T-cell (primary cell): ENCODE measurements around the gene TSC2. TPM values are rescaled to one million over a fixed set of nuclear protein-coding genes. Genes with fewer than 3 reads are reported as not detected.
"Not testable (repeated sequence)": the region's sequence is repeated elsewhere in the genome, so short reads cannot be mapped to it uniquely, and the experiment has no call there.

Experiments used
- ATAC-seq, 4 experiments: fragments of 200-7000 bp in 3 of 4; fragments of 150-1000 bp in 1 of 4; cut with Tn5 transposase; replicated peaks in 1 of 4; 1 replicate in 3 of 4; 2 replicates in 1 of 4; pipeline ENCODE4 v1.10.0; 2021; ENCODE audit warnings: moderate library complexity in 3 of 4, mild to moderate bottlenecking in 2 of 4, moderate number of reproducible peaks in 1 of 4
- CTCF ChIA-PET, 2 donors: fragments of 300-600 bp; sonication (Branson Sonifier 250); formaldehyde crosslinking; loops; one replicate each; lab custom pipeline; 2022; ENCODE audit warnings: antibody characterized with exemption in 2 of 2; lab: Charles Lee
- POLR2A ChIA-PET, 2 donors: fragments of 300-600 bp; sonication (Branson Sonifier 250); formaldehyde crosslinking; loops; one replicate each; lab custom pipeline; 2022; ENCODE audit warnings: antibody characterized with exemption in 2 of 2; lab: Charles Lee
- DNase-seq, 35 experiments: peaks; one replicate each; pipeline versions ENCODE4 v3.0.0 to v3.0.0-alpha.2; 2013 to 2023
- H3K27ac ChIP-seq: one replicate; pipeline ENCODE4 v1.5.1; 2013; ENCODE audit warnings: low read length
- H3K27me3 ChIP-seq, 2 experiments: replicated peaks in 1 of 2; 1 replicate in 1 of 2; 2 replicates in 1 of 2; pipeline versions ENCODE4 v1.6.1 to v1.7.0; 2013; ENCODE audit warnings: low read length in 1 of 2, mixed read lengths in 1 of 2; ENCODE audit not compliant: control insufficient read depth in 2 of 2, insufficient read depth in 2 of 2; ENCODE audit errors: extremely low read depth in 1 of 2
- H3K36me3 ChIP-seq, 2 donors: 1 replicate in 1 of 2; 2 replicates in 1 of 2; pipeline versions ENCODE4 v1.6.1 to v1.7.0; 2013; ENCODE audit warnings: low read length in 1 of 2; ENCODE audit not compliant: control insufficient read depth in 2 of 2, insufficient read depth in 1 of 2; ENCODE audit errors: extremely low read depth in 1 of 2
- H3K4me1 ChIP-seq, 2 experiments: 1 replicate in 1 of 2; 2 replicates in 1 of 2; pipeline versions ENCODE4 v1.6.1 to v1.7.0; 2013; ENCODE audit warnings: low read length in 2 of 2, mixed read lengths in 1 of 2; ENCODE audit not compliant: insufficient read depth in 2 of 2, control insufficient read depth in 1 of 2; ENCODE audit errors: extremely low read depth in 1 of 2
- H3K4me3 ChIP-seq, 2 donors: 1 replicate in 1 of 2; 2 replicates in 1 of 2; pipeline versions ENCODE4 v1.5.1 to v1.7.0; 2013; ENCODE audit warnings: mild to moderate bottlenecking in 2 of 2, low read length in 1 of 2, moderate library complexity in 1 of 2; ENCODE audit not compliant: control insufficient read depth in 1 of 2; ENCODE audit errors: extremely low read depth in 1 of 2
- H3K9me3 ChIP-seq: 2 replicates; pipeline ENCODE4 v1.7.0; 2013
- H3K27ac Mint-ChIP-seq, 2 donors: one replicate each; pipeline ENCODE4 v1.8.0; 2020 to 2021; ENCODE audit warnings: mild to moderate bottlenecking in 2 of 2, mixed read lengths in 2 of 2
- H3K27me3 Mint-ChIP-seq, 2 donors: one replicate each; pipeline ENCODE4 v1.8.0; 2021 to 2022; ENCODE audit warnings: mixed read lengths in 2 of 2
- H3K36me3 Mint-ChIP-seq: one replicate; pipeline ENCODE4 v1.8.0; 2021; ENCODE audit warnings: mixed read lengths
- H3K4me1 Mint-ChIP-seq, 3 donors: one replicate each; pipeline ENCODE4 v1.8.0; 2020 to 2022; ENCODE audit warnings: mixed read lengths in 3 of 3, mild to moderate bottlenecking in 1 of 3
- H3K4me3 Mint-ChIP-seq, 3 donors: one replicate each; pipeline ENCODE4 v1.8.0; 2020 to 2022; ENCODE audit warnings: mild to moderate bottlenecking in 3 of 3, mixed read lengths in 3 of 3, moderate library complexity in 3 of 3
- H3K9me3 Mint-ChIP-seq, 3 donors: one replicate each; pipeline ENCODE4 v1.8.0; 2020 to 2022; ENCODE audit warnings: mixed read lengths in 3 of 3
- WGBS: methylation state at CpG from one replicate; pipeline ENCODE4 v1.1.5; 2013; ENCODE audit warnings: missing lambda C conversion rate; ENCODE audit not compliant: insufficient coverage; 5-methylcytosine and 5-hydroxymethylcytosine counted together
- total RNA-seq, 35 experiments: library from RNA in 6 of 35; stranded (reverse) in 6 of 35; fragments of 120-200 nt in 1 of 35; gene quantifications; one replicate each; pipeline versions ENCODE4 v1.2.1 to v1.2.4 and lab custom pipeline; 2013 to 2026

TSC2 gene
- total RNA-seq, 5 donors from 2014 or later (not counting 1 experiment from before 2014, with no cell fraction given): 134 to 181 (median 161) TPM

- H3K4me3 ChIP-seq, ATAC-seq, H3K36me3 Mint-ChIP-seq, H3K27me3 ChIP-seq, POLR2A ChIA-PET, H3K4me1 ChIP-seq, DNase-seq, H3K4me1 Mint-ChIP-seq, CTCF ChIA-PET, H3K36me3 ChIP-seq, H3K27ac ChIP-seq, H3K4me3 Mint-ChIP-seq, H3K9me3 Mint-ChIP-seq, H3K27me3 Mint-ChIP-seq, H3K9me3 ChIP-seq, H3K27ac Mint-ChIP-seq: not testable (repeated sequence)
- 97% methylated on average over 46 of the region's 65 CpGs for WGBS
Observed at GRCh38 chr16:2111412-2112335, 63.9 kb downstream of the TSC2 start.

- H3K9me3 Mint-ChIP-seq, H3K36me3 ChIP-seq, H3K4me1 ChIP-seq, H3K36me3 Mint-ChIP-seq, ATAC-seq, H3K27ac ChIP-seq, H3K27me3 ChIP-seq, H3K27me3 Mint-ChIP-seq, H3K4me3 Mint-ChIP-seq, H3K4me3 ChIP-seq, POLR2A ChIA-PET, CTCF ChIA-PET, H3K4me1 Mint-ChIP-seq, H3K9me3 ChIP-seq, H3K27ac Mint-ChIP-seq, DNase-seq: not testable (repeated sequence)
- 91% methylated on average over 22 of the region's 30 CpGs for WGBS
Observed at GRCh38 chr16:2112539-2113106, 64.8 kb downstream of the TSC2 start.

GRCh38 chr16:2114225-2114624 lies 66.4 kb downstream of the TSC2 start:
- H3K9me3 ChIP-seq, ATAC-seq, H3K4me1 Mint-ChIP-seq, POLR2A ChIA-PET, H3K4me3 ChIP-seq, DNase-seq, CTCF ChIA-PET, H3K9me3 Mint-ChIP-seq, H3K4me3 Mint-ChIP-seq, H3K4me1 ChIP-seq, H3K36me3 Mint-ChIP-seq, H3K27me3 Mint-ChIP-seq, H3K27me3 ChIP-seq, H3K36me3 ChIP-seq, H3K27ac Mint-ChIP-seq, H3K27ac ChIP-seq: not testable (repeated sequence)
- WGBS: 95% methylated on average over 25 of the region's 26 CpGs

- H3K4me1 ChIP-seq, CTCF ChIA-PET, H3K4me1 Mint-ChIP-seq, H3K27ac ChIP-seq, H3K36me3 ChIP-seq, H3K9me3 ChIP-seq, H3K27ac Mint-ChIP-seq, H3K27me3 ChIP-seq, H3K27me3 Mint-ChIP-seq, H3K9me3 Mint-ChIP-seq, H3K36me3 Mint-ChIP-seq, H3K4me3 Mint-ChIP-seq, H3K4me3 ChIP-seq, POLR2A ChIA-PET, DNase-seq, ATAC-seq: not testable (repeated sequence)
- WGBS: 88% methylated on average over 6 of the region's 34 CpGs
Observed at GRCh38 chr16:2114885-2115590, 67.3 kb downstream of the TSC2 start.

- DNase-seq: no peak
- no peaks in the 10 kb centered on the region for H3K36me3 Mint-ChIP-seq
- H3K4me1 Mint-ChIP-seq: peaks cover 0 to 5% (median 0%) of the 10 kb centered on the region in 3 donors
- no peaks in the 10 kb centered on the region for H3K9me3 Mint-ChIP-seq
- no peak for ATAC-seq
- Histone ChIP-seq H3K27ac (no peak overlapping the region), H3K4me3 (no peak overlapping the region), H3K9me3 (no peaks in the 10 kb centered on the region), H3K4me1 (no peaks in the 10 kb centered on the region), H3K27me3 (no peaks in the 10 kb centered on the region), H3K36me3 (no peaks in the 10 kb centered on the region)
- ChIA-PET CTCF (no interaction called here), POLR2A (no interaction called here)
- H3K4me3 Mint-ChIP-seq: no peak overlapping the region
- no peak overlapping the region for H3K27ac Mint-ChIP-seq
- H3K27me3 Mint-ChIP-seq: no peaks in the 10 kb centered on the region
- no CpG with 5 or more reads among the region's 13 CpGs for WGBS
Observed at GRCh38 chr16:2115591-2115973, 67.8 kb downstream of the TSC2 start.

GRCh38 chr16:2116428-2116827 lies 68.6 kb downstream of the TSC2 start:
- H3K4me3 ChIP-seq, H3K27ac ChIP-seq, POLR2A ChIA-PET, H3K4me3 Mint-ChIP-seq, H3K27me3 ChIP-seq, H3K9me3 ChIP-seq, H3K36me3 Mint-ChIP-seq, H3K27me3 Mint-ChIP-seq, ATAC-seq, DNase-seq, H3K27ac Mint-ChIP-seq, H3K4me1 ChIP-seq, H3K36me3 ChIP-seq, CTCF ChIA-PET, H3K9me3 Mint-ChIP-seq: not testable (repeated sequence)
- 88% methylated on average over 7 of the region's 24 CpGs for WGBS
- H3K4me1 Mint-ChIP-seq: peaks cover 2 to 12% (median 3%) of the 10 kb centered on the region in 3 donors
